ENCODE measurements around the gene TMSB15A.
"Not testable (repeated sequence)": the region's sequence is repeated elsewhere in the genome, so short reads cannot be mapped to it uniquely, and the experiment has no call there.

TMSB15A gene

DNA sequence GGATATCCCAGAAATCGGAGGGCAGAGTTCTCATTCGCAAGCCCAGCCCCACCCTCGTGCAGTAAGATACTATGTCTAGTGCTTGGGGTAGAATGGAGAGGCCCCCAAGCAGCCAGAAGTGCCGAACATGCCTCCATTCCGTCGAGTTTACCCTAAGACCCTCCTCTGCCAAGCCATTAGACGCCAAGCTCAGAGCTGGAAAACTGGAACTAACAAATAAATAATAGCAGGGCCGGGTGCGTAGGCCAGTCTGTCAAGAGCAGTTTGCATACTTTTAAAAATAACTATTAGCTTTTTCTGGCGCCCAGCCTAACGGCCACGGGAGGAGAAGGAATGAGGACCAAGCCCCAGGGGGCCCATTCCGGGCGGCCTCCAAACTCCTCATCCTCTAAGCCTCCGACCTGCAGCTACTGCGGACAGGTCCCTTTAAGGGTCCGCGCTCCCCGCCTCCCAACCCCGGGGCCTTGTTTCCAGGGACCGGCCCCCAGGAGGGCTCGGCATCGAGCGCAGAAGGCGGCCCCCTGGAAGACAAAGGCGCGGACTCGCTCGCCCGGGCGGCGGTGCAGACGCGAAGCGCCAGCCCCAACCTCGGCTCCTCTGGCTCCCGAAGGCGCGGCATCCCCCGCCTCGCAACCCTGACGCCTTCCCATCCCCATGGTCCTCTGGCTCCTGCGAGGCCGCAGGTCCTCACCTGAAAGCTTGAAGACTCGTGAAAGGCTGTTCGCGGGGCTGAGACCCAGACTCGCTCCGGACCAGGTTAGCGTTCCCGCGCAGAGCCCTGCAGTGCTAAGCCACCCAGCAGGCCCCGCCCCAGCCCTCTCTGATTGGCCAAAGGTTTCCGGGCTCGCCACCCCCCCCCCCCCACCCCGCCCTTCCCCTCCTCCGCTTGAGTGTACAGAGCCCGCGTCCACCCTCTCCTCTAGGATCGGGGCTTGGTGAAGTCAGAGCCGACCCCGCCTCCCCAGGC, at the start of gene TMSB15A:
Gene TMSB15A, minus strand, starts transcription at position 765 of the 967 bp plus-strand sequence.
- H3K4me3 ChIP-seq (ENCODE audit: low read depth, low read length), result no peak within 1 kb of the TSS
- TF ChIP-seq CTCF (IDR thresholded peaks at IDR 0.05; ENCODE audit: borderline replicate concordance, insufficient read depth, low read depth, low read length), result no peak

DNA sequence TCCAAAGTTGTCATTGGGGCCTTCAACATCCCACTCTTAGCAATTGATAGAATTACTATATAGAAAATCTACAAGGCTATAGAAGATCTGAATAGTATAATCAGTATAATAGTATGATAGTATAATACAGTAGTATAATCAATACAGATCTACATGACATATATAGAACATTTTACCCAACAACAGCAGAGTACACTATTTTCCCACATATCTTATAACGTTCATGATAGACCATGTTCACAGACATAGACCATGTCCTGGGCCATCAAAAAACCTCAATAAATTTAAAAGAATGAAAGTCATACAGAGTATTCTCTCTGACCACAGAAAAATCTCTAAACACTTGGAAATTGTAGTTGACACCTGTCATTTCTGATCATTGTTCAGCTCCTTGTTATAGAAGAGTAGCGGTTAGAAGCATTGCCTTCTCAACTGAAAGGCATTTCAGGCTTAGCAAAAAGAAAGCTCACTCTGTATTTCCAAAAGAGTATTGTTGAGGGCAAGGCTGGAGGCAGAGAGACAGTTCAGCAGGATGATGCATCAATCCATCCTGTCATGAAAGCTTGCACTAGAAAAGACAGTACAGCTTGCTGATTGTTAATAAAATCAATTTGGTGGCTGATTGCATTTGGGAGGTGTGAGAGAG, 44.0 kb upstream of the TMSB15A start:
- TF ChIP-seq CTCF (IDR thresholded peaks at IDR 0.05; ENCODE audit: borderline replicate concordance, insufficient read depth, low read depth, low read length), result no peak

GRCh38 chrX:102558607-102559006, 42.1 kb upstream of the TMSB15A start:
- no peak for TF ChIP-seq CTCF (IDR thresholded peaks at IDR 0.05; ENCODE audit: borderline replicate concordance, insufficient read depth, low read depth, low read length)
- no peak overlapping the region for H3K4me3 ChIP-seq (ENCODE audit: low read depth, low read length)

More for the DNA sequence above, 44.0 kb upstream of the TMSB15A start:
- H3K4me3 ChIP-seq (ENCODE audit: low read depth, low read length), result no peak overlapping the region

DNA sequence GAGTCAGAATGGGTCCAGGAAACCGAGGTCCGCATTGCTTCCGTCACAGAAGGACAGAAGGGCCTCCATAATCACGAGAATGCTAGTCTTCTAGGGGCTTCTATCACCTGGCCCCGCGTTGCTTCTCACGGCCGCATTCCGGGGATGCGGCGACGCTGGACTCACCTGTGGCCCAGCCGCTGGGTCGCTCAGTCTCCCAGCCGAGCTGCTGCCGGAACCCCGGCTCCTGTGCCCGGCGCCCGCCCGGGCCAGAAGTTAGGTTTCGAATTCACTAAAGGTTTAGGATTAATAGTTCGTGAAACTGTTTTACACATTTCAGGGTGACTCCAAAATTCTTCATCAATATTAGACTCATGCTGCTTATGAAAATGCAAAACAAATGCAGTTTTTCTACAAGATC, 31.7 kb upstream of the TMSB15A start:
- no peak for TF ChIP-seq CTCF (IDR thresholded peaks at IDR 0.05; ENCODE audit: borderline replicate concordance, insufficient read depth, low read depth, low read length)
- no peak overlapping the region for H3K4me3 ChIP-seq (ENCODE audit: low read depth, low read length)

- no peak for TF ChIP-seq CTCF (IDR thresholded peaks at IDR 0.05; ENCODE audit: borderline replicate concordance, insufficient read depth, low read depth, low read length)
- H3K4me3 ChIP-seq (ENCODE audit: low read depth, low read length), result peak overlapping the region; percentile 35
Measured at GRCh38 chrX:102546828-102547493, 30.4 kb upstream of the TMSB15A start.

- H3K4me3 ChIP-seq (ENCODE audit: low read depth, low read length), result not testable (repeated sequence)
Measured at GRCh38 chrX:102546175-102546574, 29.6 kb upstream of the TMSB15A start.

GRCh38 chrX:102535958-102536357, 19.4 kb upstream of the TMSB15A start:
- no peak overlapping the region for H3K4me3 ChIP-seq (ENCODE audit: low read depth, low read length)
- TF ChIP-seq CTCF (IDR thresholded peaks at IDR 0.05; ENCODE audit: borderline replicate concordance, insufficient read depth, low read depth, low read length), result no peak
